Lower lobe of right lung (tissue), 2 donors: ENCODE measurements around the gene IGFBP3. TPM values are rescaled to one million over a fixed set of nuclear protein-coding genes. Genes with fewer than 3 reads are reported as not detected.
"Not testable (repeated sequence)": the region's sequence is repeated elsewhere in the genome, so short reads cannot be mapped to it uniquely, and the experiment has no call there.

ENCODE experiments used
- ATAC-seq, 2 donors: fragments of 200-7000 bp; cut with Tn5 transposase; one replicate each; pipeline ENCODE4 v1.9.1; 2020 to 2022; ENCODE audit warnings: mild to moderate bottlenecking in 2 of 2, moderate library complexity in 2 of 2
- DNase-seq: peaks from one replicate; pipeline ENCODE4 v3.0.0-alpha.2; 2020
- H3K27ac ChIP-seq: fragments of 200-600 bp; one replicate; pipeline ENCODE4 v1.8.0; 2022
- H3K27me3 ChIP-seq: fragments of 200-600 bp; one replicate; pipeline ENCODE4 v1.8.0; 2022; ENCODE audit warnings: low read depth
- H3K36me3 ChIP-seq: fragments of 200-600 bp; one replicate; pipeline ENCODE4 v1.8.0; 2022; ENCODE audit warnings: mild to moderate bottlenecking
- H3K4me1 ChIP-seq: fragments of 200-600 bp; one replicate; pipeline ENCODE4 v1.8.0; 2022
- H3K4me3 ChIP-seq: fragments of 200-600 bp; one replicate; pipeline ENCODE4 v1.8.0; 2022; ENCODE audit warnings: mild to moderate bottlenecking
- H3K9me3 ChIP-seq: fragments of 200-600 bp; one replicate; pipeline ENCODE4 v1.8.0; 2022
- intact Hi-C: fragments of 100-400 bp; cut with DNase I; formaldehyde crosslinking; loops from one replicate; pipeline ENCODE4 v1.11.0; 2022
- total RNA-seq: library from RNA; stranded (reverse); fragmentation: NEBNext Ultra II Directional; extraction: Animal tissue kit (Norgen Biotek cat#: 25700); gene quantifications from one replicate; pipeline ENCODE4 v1.2.1, GENCODE V29; 2021
- TF ChIP-seq, protein P1 (sequence below): fragments of 200-600 bp; IDR thresholded peaks from one replicate; pipeline ENCODE4 v1.8.0; 2022; ENCODE audit warnings: antibody characterized with exemption, mild to moderate bottlenecking
- donor health status: DM: no; HTN: yes; CAD: no; lungs with severe emphysema.

The IGFBP3 gene
- total RNA-seq, 1 donor from 2014 or later: 32.2 TPM

GRCh38 chr7:45968312-45968711 is 47.2 kb upstream of the IGFBP3 start:
- no peak for ATAC-seq
- Histone ChIP-seq H3K27me3 (no peaks in the 10 kb centered on the region), H3K4me3 (no peak overlapping the region), H3K9me3 (no peaks in the 10 kb centered on the region), H3K36me3 (no peaks in the 10 kb centered on the region), H3K4me1 (no peaks in the 10 kb centered on the region), H3K27ac (no peak overlapping the region)
- TF ChIP-seq, protein P1, sequence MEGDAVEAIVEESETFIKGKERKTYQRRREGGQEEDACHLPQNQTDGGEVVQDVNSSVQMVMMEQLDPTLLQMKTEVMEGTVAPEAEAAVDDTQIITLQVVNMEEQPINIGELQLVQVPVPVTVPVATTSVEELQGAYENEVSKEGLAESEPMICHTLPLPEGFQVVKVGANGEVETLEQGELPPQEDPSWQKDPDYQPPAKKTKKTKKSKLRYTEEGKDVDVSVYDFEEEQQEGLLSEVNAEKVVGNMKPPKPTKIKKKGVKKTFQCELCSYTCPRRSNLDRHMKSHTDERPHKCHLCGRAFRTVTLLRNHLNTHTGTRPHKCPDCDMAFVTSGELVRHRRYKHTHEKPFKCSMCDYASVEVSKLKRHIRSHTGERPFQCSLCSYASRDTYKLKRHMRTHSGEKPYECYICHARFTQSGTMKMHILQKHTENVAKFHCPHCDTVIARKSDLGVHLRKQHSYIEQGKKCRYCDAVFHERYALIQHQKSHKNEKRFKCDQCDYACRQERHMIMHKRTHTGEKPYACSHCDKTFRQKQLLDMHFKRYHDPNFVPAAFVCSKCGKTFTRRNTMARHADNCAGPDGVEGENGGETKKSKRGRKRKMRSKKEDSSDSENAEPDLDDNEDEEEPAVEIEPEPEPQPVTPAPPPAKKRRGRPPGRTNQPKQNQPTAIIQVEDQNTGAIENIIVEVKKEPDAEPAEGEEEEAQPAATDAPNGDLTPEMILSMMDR: no peak
- intact Hi-C loops: no loop called here
- no peak for DNase-seq

GRCh38 chr7:45967591-45968157 is 46.6 kb upstream of the IGFBP3 start:
- DNase-seq (no peak), ATAC-seq (no peak)
- Histone ChIP-seq H3K9me3 (no peaks in the 10 kb centered on the region), H3K4me1 (no peaks in the 10 kb centered on the region), H3K36me3 (no peaks in the 10 kb centered on the region), H3K27ac (no peak overlapping the region), H3K27me3 (no peaks in the 10 kb centered on the region), H3K4me3 (no peak overlapping the region)
- intact Hi-C loops: no loop called here
- TF ChIP-seq, protein P1: no peak

- Histone ChIP-seq H3K27me3 (no peaks in the 10 kb centered on the region), H3K9me3 (no peaks in the 10 kb centered on the region), H3K27ac (no peak overlapping the region), H3K4me1 (no peaks in the 10 kb centered on the region), H3K36me3 (no peaks in the 10 kb centered on the region), H3K4me3 (no peak overlapping the region)
- DNase-seq (no peak), ATAC-seq (no peak)
- TF ChIP-seq, protein P1: no peak
- intact Hi-C loops: no loop called here
Measured at GRCh38 chr7:45962861-45963260, 41.8 kb upstream of the IGFBP3 start.

- Histone ChIP-seq H3K4me1 (no peaks in the 10 kb centered on the region), H3K27ac (no peak overlapping the region), H3K36me3 (no peaks in the 10 kb centered on the region), H3K4me3 (no peak overlapping the region), H3K9me3 (no peaks in the 10 kb centered on the region), H3K27me3 (no peaks in the 10 kb centered on the region)
- ATAC-seq (no peak), DNase-seq (no peak)
- TF ChIP-seq, protein P1: no peak
- intact Hi-C loops: no loop called here
Measured at GRCh38 chr7:45957721-45958120, 36.6 kb upstream of the IGFBP3 start.

DNA sequence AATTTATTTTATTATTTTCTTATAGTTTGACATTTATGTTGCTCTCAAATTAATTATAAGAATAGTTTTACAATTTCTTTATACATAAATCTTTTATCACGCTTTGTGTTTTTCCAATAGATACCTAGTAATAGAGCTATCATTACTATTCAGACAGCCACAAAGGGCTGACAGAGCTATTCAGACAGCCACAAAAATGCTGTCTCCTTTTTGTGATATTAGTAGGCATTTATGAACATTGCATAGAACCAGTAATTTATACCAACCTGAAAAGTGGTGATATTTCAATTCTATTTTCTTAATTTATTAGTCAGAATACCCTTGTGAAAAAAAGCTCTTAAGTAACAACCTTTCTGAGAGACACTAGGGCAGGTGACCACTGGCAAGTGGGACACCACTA is 34.2 kb upstream of the IGFBP3 start:
- Histone ChIP-seq H3K27me3 (no peaks in the 10 kb centered on the region), H3K9me3 (no peaks in the 10 kb centered on the region), H3K27ac (no peak overlapping the region), H3K4me3 (no peak overlapping the region), H3K4me1 (no peaks in the 10 kb centered on the region), H3K36me3 (no peaks in the 10 kb centered on the region)
- DNase-seq (no peak), ATAC-seq (no peak)
- intact Hi-C loops: no loop called here
- TF ChIP-seq, protein P1: no peak

DNA sequence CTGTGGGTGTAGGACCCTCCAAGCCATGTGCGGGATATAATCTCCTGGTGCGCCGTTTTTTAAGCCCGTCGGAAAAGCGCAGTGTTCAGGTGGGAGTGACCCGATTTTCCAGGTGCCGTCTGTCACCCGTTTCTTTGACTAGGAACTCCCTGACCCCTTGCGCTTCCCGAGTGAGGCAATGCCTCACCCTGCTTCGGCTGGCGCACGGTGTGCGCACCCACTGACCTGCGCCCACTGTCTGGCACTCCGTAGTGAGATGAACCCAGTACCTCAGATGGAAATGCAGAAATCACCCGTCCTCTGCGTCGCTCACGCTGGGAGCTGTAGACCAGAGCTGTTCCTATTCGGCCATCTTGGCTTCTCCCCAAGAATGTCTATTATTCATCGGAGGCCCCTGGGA is 32.0 kb upstream of the IGFBP3 start:
- H3K27me3 ChIP-seq, H3K9me3 ChIP-seq, H3K36me3 ChIP-seq, DNase-seq, H3K4me1 ChIP-seq, ATAC-seq, intact Hi-C loops, H3K4me3 ChIP-seq, H3K27ac ChIP-seq: not testable (repeated sequence)
